Measurements from ENCODE around the gene STX18. TPM values are rescaled to one million over a fixed set of nuclear protein-coding genes. Genes with fewer than 3 reads are reported as not detected.
A peak's percentile ranks its signal among the peaks of the same experiment; 100 is the strongest.

The STX18 gene
- total RNA-seq, 1 donor from 2014 or later = 22.4 TPM

- no peak for DNase-seq (ENCODE audit: low spot score)
Observed at GRCh38 chr4:4406455-4407298, 135.2 kb downstream of the STX18 start.

GRCh38 chr4:4405358-4405962 is 136.4 kb downstream of the STX18 start:
- DNase-seq (ENCODE audit: low spot score) = no peak

- no peak for DNase-seq (ENCODE audit: low spot score)
Observed at GRCh38 chr4:4402966-4403365, 138.9 kb downstream of the STX18 start.

- DNase-seq (ENCODE audit: low spot score) = no peak
Observed at GRCh38 chr4:4401036-4401435, 140.8 kb downstream of the STX18 start.

- DNase-seq (ENCODE audit: low spot score) = no peak
Observed at GRCh38 chr4:4398430-4398829, 143.4 kb downstream of the STX18 start.

- DNase-seq (ENCODE audit: low spot score) = no peak
Observed at GRCh38 chr4:4397441-4397819, 144.4 kb downstream of the STX18 start.

GRCh38 chr4:4396628-4397440 is 145.0 kb downstream of the STX18 start:
- DNase-seq (ENCODE audit: low spot score) = no peak

- no peak for DNase-seq (ENCODE audit: low spot score)
Observed at GRCh38 chr4:4395849-4396627, 145.8 kb downstream of the STX18 start.

- no peak for DNase-seq (ENCODE audit: low spot score)
Observed at GRCh38 chr4:4395371-4395770, 146.5 kb downstream of the STX18 start.

- DNase-seq (ENCODE audit: low spot score) = no peak
Observed at GRCh38 chr4:4394644-4395043, 147.2 kb downstream of the STX18 start.

- no peak for DNase-seq (ENCODE audit: low spot score)
Observed at GRCh38 chr4:4392501-4393183, 149.2 kb downstream of the STX18 start.

- no peak for DNase-seq (ENCODE audit: low spot score)
Observed at GRCh38 chr4:4391866-4392265, 150.0 kb downstream of the STX18 start.

GRCh38 chr4:4390515-4391240 is 151.2 kb downstream of the STX18 start:
- no peak for DNase-seq (ENCODE audit: low spot score)

- DNase-seq (ENCODE audit: low spot score) = no peak
Observed at GRCh38 chr4:4390046-4390445, 151.8 kb downstream of the STX18 start.

GRCh38 chr4:4388836-4389575 is 152.8 kb downstream of the STX18 start:
- DNase-seq (ENCODE audit: low spot score) = no peak

- DNase-seq (ENCODE audit: low spot score) = no peak
Observed at GRCh38 chr4:4388311-4388790, 153.5 kb downstream of the STX18 start.

GRCh38 chr4:4387531-4388310 is 154.1 kb downstream of the STX18 start:
- DNase-seq (ENCODE audit: low spot score) = peak; percentile 47

GRCh38 chr4:4386736-4387392 is 155.0 kb downstream of the STX18 start, which contains the start of gene NSG1:
Gene NSG1, plus strand, starts transcription at chr4:4387102. Its CDS starts 528 bp downstream, at chr4:4387630.
- DNase-seq (ENCODE audit: low spot score) = peak; percentile 75

All from umbilical cord (tissue), 2 donors.